SK-N-MC (cell line): ENCODE data around the gene PRKAR2A.

Experiments used
- EZH2 ChIP-seq: fragments of 200-600 bp; sonication (generic); IDR thresholded peaks from one replicate; pipeline ENCODE4 v1.6.1; 2017; ENCODE audit warnings: antibody characterized with exemption
- FOXP2 ChIP-seq: optimal IDR thresholded peaks from 2 replicates; pipeline ENCODE3; 2011; ENCODE audit warnings: mild to moderate bottlenecking, moderate library complexity; ENCODE audit not compliant: insufficient read depth; ENCODE audit errors: extremely low read length, control extremely low read depth
- POLR2AphosphoS5 ChIP-seq: IDR thresholded peaks from 2 replicates; pipeline ENCODE4 v1.6.1; 2012; ENCODE audit warnings: mild to moderate bottlenecking, low read depth, low read length, borderline replicate concordance

- TF ChIP-seq EZH2 = no peak
- TF ChIP-seq POLR2AphosphoS5 = no peak
- TF ChIP-seq FOXP2 = no peak
Observed at GRCh38 chr3:48759071-48759470, 88.6 kb downstream of the PRKAR2A start.
